CD4-positive, CD25-positive, alpha-beta regulatory T cell (primary cell): ENCODE data around the gene UPB1. TPM values are rescaled to one million over a fixed set of nuclear protein-coding genes. Genes with fewer than 3 reads are reported as not detected.

Source experiments
- ATAC-seq, 2 donors: fragments of 150-1000 bp; cut with Tn5 transposase; one replicate each; pipeline ENCODE4 v1.10.0; 2021; ENCODE audit warnings: low read depth in 2 of 2, moderate number of reproducible peaks in 2 of 2, moderate library complexity in 1 of 2
- DNase-seq, 3 donors: peaks; one replicate each; pipeline versions ENCODE4 v3.0.0 to v3.0.0-alpha.2; 2012 to 2022; ENCODE audit warnings: mixed read lengths in 1 of 3
- H3K27ac ChIP-seq: one replicate; pipeline ENCODE4 v1.7.0; 2013; ENCODE audit warnings: mild to moderate bottlenecking, low read length; ENCODE audit not compliant: insufficient read depth, poor library complexity, severe bottlenecking
- H3K27me3 ChIP-seq: one replicate; pipeline ENCODE4 v1.7.0; 2013; ENCODE audit warnings: low read length; ENCODE audit not compliant: control insufficient read depth, insufficient read depth
- H3K36me3 ChIP-seq: one replicate; pipeline ENCODE4 v1.7.0; 2013; ENCODE audit warnings: mild to moderate bottlenecking, low read length, moderate library complexity; ENCODE audit not compliant: control insufficient read depth, insufficient read depth
- H3K4me1 ChIP-seq: 2 replicates; pipeline ENCODE4 v1.7.0; 2013; ENCODE audit warnings: mild to moderate bottlenecking, low read length; ENCODE audit not compliant: insufficient read depth, control insufficient read depth, poor library complexity, severe bottlenecking
- H3K4me3 ChIP-seq: one replicate; pipeline ENCODE4 v1.7.0; 2013; ENCODE audit warnings: low read depth, mild to moderate bottlenecking, low read length, moderate library complexity
- H3K9me3 ChIP-seq, 2 experiments: 1 replicate in 1 of 2; 2 replicates in 1 of 2; pipeline ENCODE4 v1.7.0; 2013; ENCODE audit warnings: low read length in 2 of 2, mild to moderate bottlenecking in 1 of 2, moderate library complexity in 1 of 2; ENCODE audit not compliant: control insufficient read depth in 2 of 2
- H3K27ac Mint-ChIP-seq, 3 donors: one replicate each; pipeline ENCODE4 v1.8.0; 2020 to 2022; ENCODE audit warnings: mild to moderate bottlenecking in 3 of 3, mixed read lengths in 3 of 3, moderate library complexity in 2 of 3
- H3K27me3 Mint-ChIP-seq: one replicate; pipeline ENCODE4 v1.8.0; 2022; ENCODE audit warnings: mild to moderate bottlenecking, mixed read lengths
- H3K36me3 Mint-ChIP-seq: one replicate; pipeline ENCODE4 v1.8.0; 2020; ENCODE audit warnings: mixed read lengths
- H3K4me1 Mint-ChIP-seq, 4 donors: one replicate each; pipeline ENCODE4 v1.8.0; 2020 to 2022; ENCODE audit warnings: mixed read lengths in 4 of 4, mild to moderate bottlenecking in 1 of 4
- H3K4me3 Mint-ChIP-seq, 4 donors: one replicate each; pipeline ENCODE4 v1.8.0; 2020 to 2022; ENCODE audit warnings: mild to moderate bottlenecking in 4 of 4, mixed read lengths in 4 of 4, moderate library complexity in 3 of 4
- H3K9me3 Mint-ChIP-seq, 7 donors: one replicate each; pipeline ENCODE4 v1.8.0; 2020 to 2022; ENCODE audit warnings: mixed read lengths in 7 of 7, mild to moderate bottlenecking in 3 of 7, moderate library complexity in 2 of 7
- polyA plus RNA-seq, 4 donors: library from polyadenylated mRNA; unstranded; fragments of 300-500 nt; fragmentation: Illumina TruSeq; gene quantifications; one replicate each; pipeline ENCODE4 v1.2.3, GENCODE V29; 2021
- total RNA-seq: library from RNA; stranded (reverse); gene quantifications from one replicate; pipeline ENCODE4 v1.2.3, GENCODE V29; 2022

UPB1 gene
- total and polyA plus RNA-seq, 5 donors from 2014 or later, result 3.8 TPM; not detected in 4

- Histone ChIP-seq H3K9me3 (no peaks in the 10 kb centered on the region), H3K27ac (no peak overlapping the region), H3K4me1 (no peaks in the 10 kb centered on the region), H3K36me3 (no peaks in the 10 kb centered on the region), H3K4me3 (no peak overlapping the region), H3K27me3 (no peaks in the 10 kb centered on the region)
- H3K9me3 Mint-ChIP-seq, result no peaks in the 10 kb centered on the region
- peak overlapping the region in 1 of 3 donors; percentile 52 for H3K27ac Mint-ChIP-seq
- H3K4me1 Mint-ChIP-seq, result peaks cover 0 to 2% (median 0%) of the 10 kb centered on the region in 4 donors
- DNase-seq (no peak), ATAC-seq (no peak)
- no peak overlapping the region for H3K4me3 Mint-ChIP-seq
- no peaks in the 10 kb centered on the region for H3K36me3 Mint-ChIP-seq
- H3K27me3 Mint-ChIP-seq, result peaks cover 12% of the 10 kb centered on the region
Measured at GRCh38 chr22:24501301-24502005, 6.3 kb downstream of the UPB1 start.

DNA sequence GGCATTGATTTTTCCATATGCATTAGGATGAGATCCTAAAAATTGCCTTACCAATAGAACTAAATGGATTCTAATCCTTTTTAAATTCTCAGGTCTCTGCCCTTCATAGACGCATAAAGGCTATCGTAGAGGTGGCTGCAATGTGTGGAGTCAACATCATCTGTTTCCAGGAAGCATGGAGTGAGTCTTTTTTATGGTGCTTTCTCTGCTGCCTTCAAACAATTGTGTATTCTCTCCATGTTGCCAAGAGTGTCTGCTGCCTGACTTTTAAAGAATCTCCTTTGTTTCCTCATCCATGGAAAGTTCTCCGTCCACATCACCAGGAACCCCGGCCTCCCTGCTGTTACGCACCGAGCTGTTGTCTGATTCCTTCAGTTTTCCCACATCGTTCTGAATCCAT, 6.9 kb downstream of the UPB1 start:
- H3K27ac Mint-ChIP-seq, result no peak overlapping the region
- Histone ChIP-seq H3K4me3 (no peak overlapping the region), H3K36me3 (no peaks in the 10 kb centered on the region), H3K27ac (no peak overlapping the region), H3K4me1 (no peaks in the 10 kb centered on the region), H3K27me3 (no peaks in the 10 kb centered on the region), H3K9me3 (no peaks in the 10 kb centered on the region)
- DNase-seq (no peak), ATAC-seq (no peak)
- H3K36me3 Mint-ChIP-seq, result no peaks in the 10 kb centered on the region
- H3K4me1 Mint-ChIP-seq, result peaks cover 0 to 2% (median 0%) of the 10 kb centered on the region in 4 donors
- peaks cover 7% of the 10 kb centered on the region for H3K27me3 Mint-ChIP-seq
- no peaks in the 10 kb centered on the region for H3K9me3 Mint-ChIP-seq
- no peak overlapping the region for H3K4me3 Mint-ChIP-seq

DNA sequence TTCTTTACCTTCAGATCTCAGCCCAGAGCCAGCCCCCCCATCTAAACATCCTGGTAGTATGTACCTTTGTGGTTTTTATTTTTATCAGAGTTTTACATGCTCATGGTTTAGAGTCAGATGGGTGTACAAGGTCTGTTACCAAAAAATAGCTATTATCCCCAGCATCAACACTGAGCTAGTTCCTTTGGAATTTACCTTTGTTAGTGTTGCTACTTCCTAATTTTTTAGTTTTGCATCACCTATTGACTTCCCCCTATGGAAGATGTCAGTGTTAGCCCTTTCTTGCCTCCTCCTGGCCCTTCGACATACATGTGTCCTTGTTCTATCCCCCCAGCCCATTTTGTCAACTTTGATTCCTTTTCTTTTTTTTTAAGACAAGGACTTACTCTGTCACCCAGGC, 7.4 kb downstream of the UPB1 start:
- no peaks in the 10 kb centered on the region for H3K9me3 ChIP-seq
- H3K4me1 ChIP-seq, result no peaks in the 10 kb centered on the region
- H3K27ac Mint-ChIP-seq, result no peak overlapping the region
- no peaks in the 10 kb centered on the region for H3K27me3 ChIP-seq
- DNase-seq (no peak), ATAC-seq (no peak)
- no peak overlapping the region for H3K27ac ChIP-seq
- H3K4me3 Mint-ChIP-seq, result no peak overlapping the region
- no peaks in the 10 kb centered on the region for H3K36me3 Mint-ChIP-seq
- no peak overlapping the region for H3K4me3 ChIP-seq
- H3K9me3 Mint-ChIP-seq, result no peaks in the 10 kb centered on the region
- H3K27me3 Mint-ChIP-seq, result peaks cover 7% of the 10 kb centered on the region
- H3K4me1 Mint-ChIP-seq, result peaks cover 0 to 2% (median 0%) of the 10 kb centered on the region in 4 donors
- no peaks in the 10 kb centered on the region for H3K36me3 ChIP-seq

GRCh38 chr22:24503137-24503842, 8.2 kb downstream of the UPB1 start:
- Histone ChIP-seq H3K27me3 (no peaks in the 10 kb centered on the region), H3K36me3 (no peaks in the 10 kb centered on the region), H3K4me1 (no peaks in the 10 kb centered on the region), H3K9me3 (no peaks in the 10 kb centered on the region), H3K4me3 (no peak overlapping the region), H3K27ac (no peak overlapping the region)
- Mint-ChIP-seq H3K27ac (no peak overlapping the region), H3K4me1 (peaks cover 0 to 2% (median 0%) of the 10 kb centered on the region in 4 donors), H3K27me3 (peaks cover 7% of the 10 kb centered on the region), H3K4me3 (no peak overlapping the region), H3K9me3 (no peaks in the 10 kb centered on the region), H3K36me3 (no peaks in the 10 kb centered on the region)
- peak; percentile 63 to 76 for ATAC-seq
- peak; percentile 33 to 50 (median 46) for DNase-seq

GRCh38 chr22:24503843-24504338, 8.8 kb downstream of the UPB1 start:
- peaks cover 7% of the 10 kb centered on the region for H3K27me3 Mint-ChIP-seq
- no peak overlapping the region for H3K27ac ChIP-seq

GRCh38 chr22:24504540-24504939, 9.4 kb downstream of the UPB1 start:
- no peak overlapping the region for H3K27ac Mint-ChIP-seq
- no peaks in the 10 kb centered on the region for H3K9me3 Mint-ChIP-seq
- Histone ChIP-seq H3K27me3 (no peaks in the 10 kb centered on the region), H3K4me1 (no peaks in the 10 kb centered on the region), H3K27ac (no peak overlapping the region), H3K36me3 (no peaks in the 10 kb centered on the region), H3K4me3 (no peak overlapping the region), H3K9me3 (no peaks in the 10 kb centered on the region)
- no peaks in the 10 kb centered on the region for H3K36me3 Mint-ChIP-seq
- DNase-seq (no peak), ATAC-seq (no peak)
- H3K27me3 Mint-ChIP-seq, result peaks cover 7% of the 10 kb centered on the region
- peaks cover 0 to 2% (median 0%) of the 10 kb centered on the region in 4 donors for H3K4me1 Mint-ChIP-seq
- no peak overlapping the region for H3K4me3 Mint-ChIP-seq

More at GRCh38 chr22:24503843-24504338, 8.8 kb downstream of the UPB1 start:
- DNase-seq (no peak), ATAC-seq (no peak)
- H3K36me3 ChIP-seq, result no peaks in the 10 kb centered on the region
- H3K9me3 ChIP-seq, result no peaks in the 10 kb centered on the region
- H3K9me3 Mint-ChIP-seq, result no peaks in the 10 kb centered on the region
- no peaks in the 10 kb centered on the region for H3K36me3 Mint-ChIP-seq
- no peaks in the 10 kb centered on the region for H3K4me1 ChIP-seq
- H3K4me3 Mint-ChIP-seq, result no peak overlapping the region
- H3K27ac Mint-ChIP-seq, result no peak overlapping the region
- H3K4me1 Mint-ChIP-seq, result peaks cover 0 to 2% (median 0%) of the 10 kb centered on the region in 4 donors
- no peak overlapping the region for H3K4me3 ChIP-seq
- H3K27me3 ChIP-seq, result no peaks in the 10 kb centered on the region

GRCh38 chr22:24504956-24505736, 10.0 kb downstream of the UPB1 start:
- H3K4me1 Mint-ChIP-seq, result peaks cover 0 to 2% (median 0%) of the 10 kb centered on the region in 4 donors
- H3K36me3 ChIP-seq, result no peaks in the 10 kb centered on the region
- H3K27me3 ChIP-seq, result no peaks in the 10 kb centered on the region
- no peaks in the 10 kb centered on the region for H3K9me3 Mint-ChIP-seq
- ATAC-seq, result no peak
- H3K9me3 ChIP-seq, result no peaks in the 10 kb centered on the region
- no peaks in the 10 kb centered on the region for H3K4me1 ChIP-seq
- H3K4me3 Mint-ChIP-seq, result no peak overlapping the region
- no peak overlapping the region for H3K27ac Mint-ChIP-seq
- no peak overlapping the region for H3K27ac ChIP-seq
- DNase-seq, result no peak
- no peaks in the 10 kb centered on the region for H3K36me3 Mint-ChIP-seq
- no peak overlapping the region for H3K4me3 ChIP-seq
- peaks cover 7% of the 10 kb centered on the region for H3K27me3 Mint-ChIP-seq
